Omental fat pad (tissue), 4 donors: ENCODE results near the gene NOL12. TPM values are rescaled to one million over a fixed set of nuclear protein-coding genes. Genes with fewer than 3 reads are reported as not detected.

Source experiments
- ATAC-seq: fragments of 150-250 bp; one replicate; pipeline ENCODE4 v1.9.1; 2016; ENCODE audit warnings: mild to moderate bottlenecking, moderate library complexity; ENCODE audit not compliant: low FRiP score
- DNase-seq: peaks from one replicate; pipeline ENCODE4 v3.0.0-alpha.2; 2019; ENCODE audit warnings: low spot score
- CTCF ChIP-seq, 3 donors: fragments of 450-650 bp; IDR thresholded peaks; one replicate each; pipeline ENCODE4 v1.5.1; 2016 to 2017; ENCODE audit warnings: antibody characterized with exemption in 3 of 3, mild to moderate bottlenecking in 3 of 3, moderate library complexity in 2 of 3
- total RNA-seq, 4 donors: library from RNA; depleted of rRNA; stranded (reverse); fragments of >200 nt; gene quantifications; one replicate each; pipeline ENCODE4 v1.1.0, GENCODE V29; 2016

The NOL12 gene
- total RNA-seq, 4 donors from 2014 or later = 16.4 to 34.8 (median 21.4) TPM

DNA sequence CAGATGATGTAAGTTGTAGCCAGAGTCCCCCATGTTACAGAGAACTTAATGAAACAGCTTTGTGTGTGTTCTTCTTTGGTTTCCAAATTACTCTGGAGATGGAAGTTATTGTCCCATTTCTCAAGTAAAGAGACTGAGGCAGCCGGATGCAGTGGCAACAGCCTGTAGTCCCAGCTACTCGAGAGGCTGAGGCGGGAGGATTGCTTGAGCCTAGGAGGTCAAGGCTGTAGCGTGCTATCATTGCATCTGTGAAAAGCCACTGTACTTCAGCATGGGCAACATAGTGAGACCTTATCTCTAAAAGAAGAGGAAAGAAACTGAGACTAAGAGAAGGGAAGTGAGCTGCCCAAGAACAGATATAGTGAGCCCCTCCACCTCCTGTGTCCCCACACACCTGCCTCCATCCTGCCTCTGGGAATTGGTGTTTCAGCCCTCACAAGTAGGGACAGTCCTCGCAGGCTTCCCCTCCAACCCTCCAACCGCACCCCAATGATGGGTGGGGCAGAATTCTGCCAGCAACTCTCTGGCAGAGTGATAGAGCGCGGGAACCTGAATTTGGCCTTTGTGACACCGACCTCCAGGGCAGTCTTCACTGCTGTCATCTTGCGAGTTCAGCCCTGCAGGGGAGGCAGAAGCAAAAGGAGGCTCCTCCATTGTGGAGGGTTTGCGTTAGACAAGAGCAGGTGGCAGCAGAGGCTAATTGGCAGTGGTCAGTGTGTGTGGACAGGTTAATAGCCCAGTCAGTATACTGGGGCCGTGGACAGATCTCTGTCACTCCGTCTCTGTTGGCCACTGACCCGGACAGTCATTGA, 26.0 kb upstream of the NOL12 start:
- ATAC-seq = no peak

DNA sequence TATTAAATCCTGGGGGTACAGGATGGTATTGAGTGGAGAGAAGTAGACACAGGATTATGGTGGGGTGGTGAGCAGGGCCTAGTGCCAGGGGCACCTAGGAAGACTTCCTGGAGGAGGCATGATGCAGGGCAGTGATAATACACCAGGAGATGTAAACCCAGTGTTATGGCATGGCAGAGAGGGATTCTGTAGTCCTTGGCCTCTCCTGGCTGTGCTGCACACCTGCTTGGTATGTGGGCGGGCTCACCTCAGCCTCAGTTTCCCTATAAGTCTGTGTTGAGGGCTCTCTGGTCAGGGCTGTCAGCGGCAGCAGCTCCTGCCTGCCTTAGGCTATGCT, 25.5 kb upstream of the NOL12 start:
- TF ChIP-seq CTCF (IDR thresholded peaks at IDR 0.05) = no peak
- no peak for DNase-seq

More for the DNA sequence above, 26.0 kb upstream of the NOL12 start:
- no peak for TF ChIP-seq CTCF (IDR thresholded peaks at IDR 0.05)
- no peak for DNase-seq

DNA sequence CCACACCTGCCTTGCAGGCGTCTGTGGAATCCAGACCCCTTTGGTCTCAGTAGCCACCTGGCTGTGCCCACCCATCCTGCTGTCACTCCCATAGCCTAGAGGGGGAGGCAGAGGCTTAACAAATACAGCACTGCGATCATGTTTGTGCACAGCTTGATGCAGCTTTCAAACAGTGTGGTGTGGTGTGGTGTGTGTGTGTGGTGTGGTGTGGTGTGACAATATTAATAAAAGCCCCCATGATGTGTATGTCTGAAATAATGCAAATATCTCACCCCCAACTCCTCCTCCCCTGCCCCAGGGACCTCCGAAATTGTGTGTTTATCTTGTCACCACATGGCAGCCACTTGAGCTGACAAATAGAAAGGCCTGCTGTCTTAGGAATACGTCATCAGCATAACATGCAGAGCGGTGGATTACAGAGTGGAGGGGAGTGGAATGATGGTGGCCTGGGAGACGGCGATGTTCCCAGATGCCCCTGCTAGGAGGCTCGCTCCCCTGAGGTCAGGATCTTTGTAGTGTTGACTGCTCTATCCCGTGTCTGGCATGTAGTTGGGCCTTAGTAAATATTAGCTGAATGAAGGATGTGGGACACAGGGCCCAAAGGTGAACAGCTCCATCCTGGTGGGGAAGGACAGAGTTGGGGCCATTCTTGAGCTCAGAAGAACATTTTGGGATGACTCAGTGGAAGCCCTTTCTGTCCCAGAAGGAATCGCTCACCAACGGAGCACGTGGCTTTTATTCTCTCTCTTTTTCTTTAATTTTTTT, 24.8 kb upstream of the NOL12 start:
- no peak for TF ChIP-seq CTCF (IDR thresholded peaks at IDR 0.05)
- ATAC-seq (no peak), DNase-seq (no peak)

More for the DNA sequence above, 25.5 kb upstream of the NOL12 start:
- no peak for ATAC-seq

- no peak for TF ChIP-seq CTCF (IDR thresholded peaks at IDR 0.05)
- no peak for DNase-seq
- ATAC-seq = no peak
These were observed 24.1 kb upstream of the NOL12 start for GRCh38 chr22:37662039-37662438.

GRCh38 chr22:37663521-37664140, 22.5 kb upstream of the NOL12 start:
- DNase-seq (no peak), ATAC-seq (no peak)
- TF ChIP-seq CTCF (IDR thresholded peaks at IDR 0.05) = no peak

DNA sequence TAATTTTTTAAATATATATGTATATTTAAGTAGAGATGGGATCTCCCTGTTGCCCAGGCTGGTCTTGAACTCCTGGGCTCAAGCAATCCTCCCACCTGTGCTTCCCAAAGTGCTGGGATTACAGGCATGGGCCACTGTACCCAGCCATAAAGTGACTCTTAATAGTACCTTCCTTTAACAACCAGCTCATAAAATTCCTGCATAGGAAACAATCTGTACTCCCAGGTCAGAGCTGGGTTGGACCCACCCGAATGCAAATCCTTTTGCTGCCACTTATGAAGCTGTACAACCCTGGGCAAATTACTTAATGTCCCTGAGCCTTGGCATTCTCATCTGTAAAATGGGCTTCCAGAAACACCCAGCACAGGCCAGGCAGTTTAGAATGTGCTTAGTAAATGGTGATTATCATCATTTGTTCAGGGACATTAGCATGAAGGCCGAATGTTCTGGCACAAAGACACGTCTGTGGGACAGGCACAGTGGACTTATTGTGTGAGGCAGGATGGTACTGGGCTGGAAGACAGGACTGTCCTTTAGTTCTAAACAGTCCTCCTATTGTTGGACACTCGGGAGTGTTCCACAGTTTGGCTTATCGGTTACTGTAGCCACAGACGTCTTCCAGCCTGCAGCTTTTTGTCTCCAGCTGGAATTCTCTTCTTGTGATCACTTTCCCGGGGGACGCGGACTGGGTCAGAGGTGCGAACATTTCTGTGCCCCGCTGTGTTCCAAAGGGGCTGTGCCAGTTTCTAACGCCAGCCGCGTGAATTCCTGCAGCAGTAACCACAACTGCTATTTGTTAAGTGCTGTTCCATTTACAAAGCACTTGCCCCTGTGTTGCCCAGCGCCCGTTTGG, 21.7 kb upstream of the NOL12 start:
- no peak for TF ChIP-seq CTCF (IDR thresholded peaks at IDR 0.05)
- ATAC-seq (no peak), DNase-seq (no peak)
